BJ (cell line): Measurements from ENCODE around the gene CNOT4. TPM values are rescaled to one million over a fixed set of nuclear protein-coding genes. Genes with fewer than 3 reads are reported as not detected.

Experiments
- CTCF ChIA-PET: fragments of 350-600 bp; formaldehyde crosslinking; extraction: SDS; loops from one replicate; lab custom pipeline; 2021; ENCODE audit warnings: antibody characterized with exemption, inconsistent platforms; lab: Yijun Ruan, JAX
- POLR2A ChIA-PET: fragments of 300-600 bp; sonication (Branson Sonifier 250); formaldehyde crosslinking; extraction: SDS; loops from one replicate; lab custom pipeline; 2021; ENCODE audit warnings: antibody characterized with exemption; lab: Charles Lee
- DNase-seq: peaks from one replicate; pipeline ENCODE4 v3.0.0-alpha.2; 2011; ENCODE audit warnings: low read depth
- H3K27me3 ChIP-seq: 2 replicates; pipeline ENCODE4 v1.6.0; 2011; ENCODE audit warnings: low read length; ENCODE audit not compliant: control insufficient read depth, insufficient read depth
- H3K36me3 ChIP-seq: 2 replicates; pipeline ENCODE4 v1.5.1; 2011; ENCODE audit warnings: low read length; ENCODE audit not compliant: control insufficient read depth, insufficient read depth
- H3K4me3 ChIP-seq: 2 replicates; pipeline ENCODE4 v1.5.1; 2011; ENCODE audit warnings: low read depth, mild to moderate bottlenecking, control low read depth, low read length
- polyA plus RNA-seq: library from polyadenylated mRNA; depleted of rRNA; stranded (reverse); fragments of >200 nt; gene quantifications from 2 replicates; pipeline ENCODE4 v1.2.3, GENCODE V29; 2011
- TF ChIP-seq, protein P1 (sequence below): IDR thresholded peaks from 2 replicates; pipeline ENCODE4 v1.5.1; 2011; ENCODE audit warnings: low read depth, mild to moderate bottlenecking, control low read depth, inconsistent platforms, low read length, moderate library complexity; ENCODE audit not compliant: insufficient read depth

Gene CNOT4
- polyA plus RNA-seq, 1 experiment: 11.0 TPM

DNA sequence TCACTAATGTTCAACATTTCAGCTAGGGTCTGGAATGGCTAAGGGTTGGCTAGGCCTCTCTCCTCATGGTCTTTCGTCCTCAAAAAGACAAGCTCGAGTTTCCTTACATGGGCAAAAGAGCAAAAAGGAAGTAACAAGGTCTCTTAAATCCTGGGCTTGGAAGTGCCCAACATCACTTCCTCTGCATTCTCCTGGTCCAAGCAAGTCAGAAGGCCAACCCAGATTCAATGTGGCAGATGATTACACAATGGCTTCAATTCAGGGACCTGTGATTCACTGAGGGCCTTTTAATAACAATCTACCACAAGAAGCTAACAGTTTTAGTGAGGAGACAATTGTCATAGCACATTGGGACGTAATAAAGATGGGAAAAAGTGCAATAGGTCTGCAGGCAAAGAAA lies 43.4 kb upstream of the CNOT4 start:
- TF ChIP-seq, protein P1, sequence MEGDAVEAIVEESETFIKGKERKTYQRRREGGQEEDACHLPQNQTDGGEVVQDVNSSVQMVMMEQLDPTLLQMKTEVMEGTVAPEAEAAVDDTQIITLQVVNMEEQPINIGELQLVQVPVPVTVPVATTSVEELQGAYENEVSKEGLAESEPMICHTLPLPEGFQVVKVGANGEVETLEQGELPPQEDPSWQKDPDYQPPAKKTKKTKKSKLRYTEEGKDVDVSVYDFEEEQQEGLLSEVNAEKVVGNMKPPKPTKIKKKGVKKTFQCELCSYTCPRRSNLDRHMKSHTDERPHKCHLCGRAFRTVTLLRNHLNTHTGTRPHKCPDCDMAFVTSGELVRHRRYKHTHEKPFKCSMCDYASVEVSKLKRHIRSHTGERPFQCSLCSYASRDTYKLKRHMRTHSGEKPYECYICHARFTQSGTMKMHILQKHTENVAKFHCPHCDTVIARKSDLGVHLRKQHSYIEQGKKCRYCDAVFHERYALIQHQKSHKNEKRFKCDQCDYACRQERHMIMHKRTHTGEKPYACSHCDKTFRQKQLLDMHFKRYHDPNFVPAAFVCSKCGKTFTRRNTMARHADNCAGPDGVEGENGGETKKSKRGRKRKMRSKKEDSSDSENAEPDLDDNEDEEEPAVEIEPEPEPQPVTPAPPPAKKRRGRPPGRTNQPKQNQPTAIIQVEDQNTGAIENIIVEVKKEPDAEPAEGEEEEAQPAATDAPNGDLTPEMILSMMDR: no peak
- H3K27me3 ChIP-seq: no peaks in the 10 kb centered on the region; the same call in 1 of the 2 replicates
- no peak for DNase-seq
- no peak overlapping the region for H3K4me3 ChIP-seq
- ChIA-PET CTCF (interaction anchor here (1.0 kb wide), 1 partner anchor 279 kb away, joined by 6 read pairs; no protein-coding TSS in a partner anchor), POLR2A (no interaction called here)
- no peaks in the 10 kb centered on the region for H3K36me3 ChIP-seq

- Histone ChIP-seq H3K4me3 (no peak overlapping the region), H3K36me3 (no peaks in the 10 kb centered on the region), H3K27me3 (no peaks in the 10 kb centered on the region; the same call in 1 of the 2 replicates)
- no peak for DNase-seq
- POLR2A ChIA-PET: no interaction called here
- TF ChIP-seq, protein P1: no peak
- CTCF ChIA-PET: interaction anchor here (1.0 kb wide), 1 partner anchor 278 kb away, joined by 6 read pairs; no protein-coding TSS in a partner anchor
Measured at GRCh38 chr7:135552148-135552547, 42.2 kb upstream of the CNOT4 start.

DNA sequence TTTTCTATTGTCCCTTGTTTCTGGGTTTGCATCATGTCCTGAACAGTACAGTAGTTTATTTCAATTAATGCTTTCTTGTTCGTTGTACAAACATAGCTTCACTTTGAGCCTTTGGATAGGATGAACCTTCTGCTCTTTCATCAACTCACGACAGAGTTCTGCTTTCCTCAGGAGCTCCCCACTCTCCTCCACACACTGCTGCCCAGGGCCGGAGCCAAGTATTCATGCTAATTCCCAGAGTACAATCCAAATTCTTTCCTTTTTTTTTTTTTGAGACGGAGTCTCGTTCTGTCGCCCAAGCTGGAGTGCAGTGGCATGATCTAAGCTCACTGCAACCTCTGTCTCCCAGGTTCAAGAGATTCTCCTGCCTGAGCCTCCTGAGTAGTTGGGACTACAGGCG lies 40.3 kb upstream of the CNOT4 start:
- TF ChIP-seq, protein P1: no peak
- POLR2A ChIA-PET: interaction anchor here (1.1 kb wide), 1 partner anchor 52 kb away, joined by 3 read pairs; no protein-coding TSS in a partner anchor
- no peaks in the 10 kb centered on the region; the same call in 1 of the 2 replicates for H3K27me3 ChIP-seq
- no peaks in the 10 kb centered on the region for H3K36me3 ChIP-seq
- H3K4me3 ChIP-seq: no peak overlapping the region
- no peak for DNase-seq
- CTCF ChIA-PET: interaction anchor here (0.8 to 1.4 kb wide), 2 partner anchors 45 to 269 kb away, joined by 3 to 4 read pairs; no protein-coding TSS in a partner anchor

DNA sequence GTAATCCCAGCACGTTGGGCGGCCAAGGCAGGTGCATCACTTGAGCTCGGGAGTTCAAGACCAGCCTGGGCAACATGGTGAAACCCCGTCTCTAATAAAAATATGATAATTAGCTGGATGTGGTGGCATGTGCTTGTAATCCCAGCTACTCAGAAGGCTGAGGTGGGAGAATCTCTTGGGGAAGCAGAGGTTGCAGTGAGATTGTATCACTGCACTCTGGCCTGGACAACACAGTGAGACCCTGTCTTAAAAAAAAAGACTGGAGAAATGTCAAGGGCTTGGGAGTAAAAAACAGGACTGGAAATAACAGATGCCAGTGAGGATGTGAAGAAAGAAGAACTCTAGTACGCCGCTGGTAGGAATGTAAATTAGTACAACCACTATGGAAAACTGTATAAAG lies 31.1 kb upstream of the CNOT4 start:
- ChIA-PET CTCF (interaction anchor here (0.6 to 0.9 kb wide), 2 partner anchors 255 to 379 kb away, joined by 4 read pairs; no protein-coding TSS in a partner anchor), POLR2A (no interaction called here)
- H3K36me3 ChIP-seq: no peaks in the 10 kb centered on the region
- DNase-seq: no peak
- no peak overlapping the region for H3K4me3 ChIP-seq
- TF ChIP-seq, protein P1: no peak
- no peaks in the 10 kb centered on the region; the same call in 1 of the 2 replicates for H3K27me3 ChIP-seq

- CTCF ChIA-PET: no interaction called here
- TF ChIP-seq, protein P1: no peak
- POLR2A ChIA-PET: no interaction called here
Measured at GRCh38 chr7:135539629-135540028, 29.7 kb upstream of the CNOT4 start.

More at GRCh38 chr7:135539629-135540028, 29.7 kb upstream of the CNOT4 start:
- no peak for DNase-seq
- Histone ChIP-seq H3K27me3 (no peaks in the 10 kb centered on the region; the same call in 1 of the 2 replicates), H3K4me3 (no peak overlapping the region), H3K36me3 (no peaks in the 10 kb centered on the region)
